HepG2 (cell line): ENCODE measurements around the gene ANKRD12. TPM values are rescaled to one million over a fixed set of nuclear protein-coding genes. Genes with fewer than 3 reads are reported as not detected.

ENCODE experiments used
- BHLHE40 ChIP-seq: IDR thresholded peaks from 2 replicates; pipeline ENCODE4 v1.6.1; 2011; ENCODE audit warnings: low read length, improper control_type of control experiment
- CHCHD3 ChIP-seq: sonication (generic); formaldehyde crosslinking; IDR thresholded peaks from 2 replicates; pipeline ENCODE4 v1.8.0; 2022; ENCODE audit warnings: mild to moderate bottlenecking, missing genetic modification reagents, moderate library complexity
- KDM5A ChIP-seq: fragments of 200-600 bp; sonication (generic); IDR thresholded peaks from 2 replicates; pipeline ENCODE4 v1.7.0; 2018; ENCODE audit warnings: antibody characterized with exemption, mild to moderate bottlenecking, low read length, borderline replicate concordance
- PRDM10 ChIP-seq: sonication (generic); formaldehyde crosslinking; IDR thresholded peaks from 2 replicates; pipeline ENCODE4 v1.4.0; 2020; ENCODE audit warnings: low read depth, missing genetic modification reagents
- SNAPC4 ChIP-seq: sonication (generic); formaldehyde crosslinking; IDR thresholded peaks from 2 replicates; pipeline ENCODE4 v1.4.0; 2020; ENCODE audit warnings: mild to moderate bottlenecking, missing genetic modification reagents
- ZNF407 ChIP-seq: sonication (generic); formaldehyde crosslinking; IDR thresholded peaks from one replicate; pipeline ENCODE4 v1.5.1; 2020; ENCODE audit warnings: mild to moderate bottlenecking, missing genetic modification reagents; ENCODE audit errors: not compliant biosample characterization
- ZNF749 ChIP-seq: sonication (generic); formaldehyde crosslinking; IDR thresholded peaks from 2 replicates; pipeline ENCODE4 v1.8.0; 2022; ENCODE audit warnings: mild to moderate bottlenecking, missing genetic modification reagents, moderate library complexity, borderline replicate concordance
- polyA plus RNA-seq, 8 experiments: library from polyadenylated mRNA; depleted of rRNA in 3 of 8; stranded (reverse) in 7 of 8; unstranded in 1 of 8; fragments of >200 nt; fragmentation: Illumina TruSeq in 4 of 8; extraction: Trizol in 4 of 8; gene quantifications; 2 replicates each; pipeline versions ENCODE4 v1.2.1 to v1.2.3, GENCODE V29; 2011 to 2016; ENCODE audit warnings: low read depth in 4 of 8, missing spikeins in 1 of 8, mixed read lengths in 1 of 8; ENCODE audit not compliant: insufficient read depth in 1 of 8
- total RNA-seq, 5 experiments: library from RNA; depleted of rRNA; stranded (reverse); fragments of >200 nt; fragmentation: Illumina TruSeq; extraction: Trizol; gene quantifications; 2 replicates each; pipeline ENCODE4 v1.2.3, GENCODE V29; 2016; ENCODE audit warnings: low read depth in 1 of 5

Gene ANKRD12
- total and polyA plus RNA-seq, 2 of the 13 experiments (the other 11 are each of a cell fraction or from before 2014, with no cell fraction given): 6.0 to 23.2 TPM

- TF ChIP-seq PRDM10 (peak; percentile 17; the same call in 1 of the 2 replicates), SNAPC4 (no peak), ZNF749 (CRISPR knock-in tag) (no peak), ZNF407 (CRISPR knock-in tag) (no peak), CHCHD3 (CRISPR knock-in tag) (no peak), KDM5A (peak; percentile 25; the same call in 1 of the 2 replicates), BHLHE40 (0 out of 2 replicates have a peak, but pooled peaks have one; percentile 29)
These were observed 836 bp downstream of the ANKRD12 start (continued) for GRCh38 chr18:9137168-9138066.
